GM19240 (cell line): ENCODE results near the gene AKAP6.

Source experiments
- DNase-seq: peaks from one replicate; pipeline ENCODE4 v3.0.0; 2011; ENCODE audit warnings: low spot score; ENCODE audit not compliant: insufficient read length

AKAP6 gene

DNA sequence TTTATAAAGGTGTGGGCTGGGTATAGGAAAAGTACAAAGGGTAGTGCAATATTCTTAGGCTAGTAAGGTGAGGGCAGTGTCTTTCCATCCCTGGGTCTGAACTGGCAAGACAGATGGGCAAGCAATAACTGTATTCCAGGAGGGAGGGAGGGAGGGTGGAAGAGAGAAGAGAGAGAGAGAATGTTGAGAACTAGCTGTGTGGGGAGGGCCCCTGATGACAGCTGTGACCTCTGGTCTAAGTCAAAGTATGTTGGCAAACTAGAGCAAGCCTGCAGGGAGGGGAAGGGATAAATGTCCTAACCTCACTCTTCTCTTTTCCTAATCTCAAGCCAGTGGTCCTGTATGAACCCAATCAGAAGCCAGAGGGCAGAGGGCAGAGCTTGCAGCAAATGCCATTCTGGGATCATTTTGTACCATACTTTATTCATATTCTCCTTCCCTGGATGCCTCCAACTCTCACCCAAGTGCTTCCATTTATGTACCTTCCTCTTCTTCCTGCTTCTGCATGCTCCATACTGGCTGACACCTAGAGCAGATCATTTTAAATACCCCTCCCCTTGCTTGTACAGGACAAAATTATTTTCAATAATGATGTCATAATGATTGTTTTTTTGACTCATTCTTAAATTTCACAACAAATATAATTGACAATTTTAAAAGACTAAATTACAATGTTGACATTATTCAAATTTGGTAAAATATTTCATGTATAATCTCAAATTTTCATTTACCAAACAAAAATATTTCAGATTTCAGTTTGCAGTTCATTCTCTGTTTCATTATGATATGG is 75.9 kb downstream of the AKAP6 start:
- DNase-seq, result no peak

- no peak for DNase-seq
These were observed 76.8 kb downstream of the AKAP6 start for GRCh38 chr14:32405856-32406255.

GRCh38 chr14:32407130-32407529 is 78.0 kb downstream of the AKAP6 start:
- no peak for DNase-seq

GRCh38 chr14:32408018-32408417 is 78.9 kb downstream of the AKAP6 start:
- no peak for DNase-seq

GRCh38 chr14:32412103-32412502 is 83.0 kb downstream of the AKAP6 start:
- DNase-seq, result no peak

- DNase-seq, result no peak
These were observed 83.4 kb downstream of the AKAP6 start for GRCh38 chr14:32412532-32412931.

DNA sequence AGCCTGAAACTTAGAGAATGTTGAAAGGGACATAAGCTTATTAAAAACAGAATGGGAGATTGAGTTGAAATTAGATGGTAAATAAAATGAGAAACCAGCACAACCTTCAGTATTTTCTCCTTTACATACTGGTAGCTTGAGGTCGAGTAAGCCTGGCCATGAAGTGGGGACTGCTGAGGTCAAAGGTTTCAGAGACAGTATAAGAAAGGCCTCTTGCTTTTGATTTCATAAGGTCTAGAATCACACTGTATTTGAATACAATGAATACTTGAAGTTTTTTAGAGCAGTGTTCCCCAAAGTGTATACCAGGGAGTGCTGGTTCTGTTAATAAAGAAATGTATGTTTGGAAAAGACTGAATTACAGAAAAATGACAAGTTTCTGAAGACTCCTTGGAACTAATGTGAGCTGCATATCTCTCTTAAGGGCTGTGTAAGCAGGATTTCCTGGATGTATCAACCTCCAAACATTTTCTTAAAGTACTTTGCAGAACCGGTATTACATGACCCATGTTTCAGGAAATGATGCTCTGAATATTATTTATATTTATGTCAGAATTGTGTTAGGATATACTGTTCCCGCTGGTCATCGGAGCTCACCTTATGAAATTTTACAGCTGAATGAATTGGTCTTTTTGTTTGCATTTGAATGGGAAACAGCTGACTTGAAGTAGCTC is 85.0 kb downstream of the AKAP6 start:
- no peak for DNase-seq

- DNase-seq, result no peak
These were observed 85.7 kb downstream of the AKAP6 start for GRCh38 chr14:32414808-32415255.

DNA sequence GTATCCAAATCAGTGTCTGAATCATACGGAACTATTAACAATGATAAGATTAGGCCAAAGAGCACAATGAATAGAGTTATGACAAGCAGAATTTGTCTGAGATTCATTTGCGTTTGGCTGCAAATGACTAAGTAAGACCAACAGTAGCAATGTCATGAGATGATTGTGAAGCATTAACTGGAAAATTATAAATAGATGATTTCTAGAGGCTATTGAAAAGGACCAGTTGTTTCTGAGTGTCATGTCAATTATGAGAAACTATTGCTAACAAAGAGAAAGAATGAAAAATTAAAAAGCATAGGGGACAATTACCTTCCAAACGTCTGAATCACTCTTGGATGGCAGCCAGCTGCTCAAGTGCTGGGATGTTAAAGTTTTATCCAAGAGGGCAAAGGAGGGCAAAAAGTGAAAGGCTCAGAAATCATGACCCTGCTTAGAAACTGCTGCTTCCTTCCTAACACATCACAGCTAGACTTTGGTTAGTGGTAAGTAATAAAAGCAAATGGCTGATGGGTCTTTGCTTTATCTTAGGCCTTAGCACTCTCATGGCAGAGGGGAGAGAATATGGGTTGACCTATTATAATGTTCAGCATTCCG is 89.0 kb downstream of the AKAP6 start:
- DNase-seq, result no peak

DNA sequence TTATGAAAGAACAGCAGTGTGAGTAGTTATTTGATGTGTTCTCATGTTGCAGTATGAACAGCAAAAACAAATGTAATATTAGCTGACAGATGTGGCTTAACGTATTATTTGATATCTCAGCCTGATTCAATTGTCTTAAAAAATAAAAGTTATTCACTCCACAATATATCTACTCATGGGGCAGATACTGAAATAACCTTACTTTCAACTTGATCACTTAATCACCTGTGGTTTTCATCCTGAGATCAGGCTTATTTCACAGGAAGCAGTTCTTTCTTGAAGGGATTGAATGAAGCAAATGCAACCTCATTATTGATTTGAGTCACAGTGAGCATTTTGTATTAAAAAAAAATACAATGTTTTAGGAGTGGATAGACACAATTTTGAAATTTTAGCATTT is 90.3 kb downstream of the AKAP6 start:
- DNase-seq, result no peak

DNA sequence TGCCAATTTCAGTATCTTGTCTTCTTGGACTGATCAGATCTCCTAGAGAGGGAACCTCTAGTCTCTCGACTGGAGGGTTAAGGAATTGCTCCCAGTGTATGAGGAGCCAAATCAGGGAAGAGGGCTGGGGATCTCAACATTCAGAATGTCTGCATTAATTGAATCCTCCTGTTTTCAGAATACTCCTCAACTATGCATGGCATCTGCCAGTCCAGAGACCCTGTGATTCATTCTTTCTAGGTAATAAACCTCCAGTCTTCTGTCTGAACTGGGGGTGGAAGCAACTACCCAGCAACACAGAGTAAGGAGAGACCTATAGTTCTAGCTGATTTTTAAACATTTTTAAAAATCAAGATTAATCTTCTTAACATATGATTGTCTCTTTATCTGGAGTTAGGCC is 92.7 kb downstream of the AKAP6 start:
- no peak for DNase-seq

DNA sequence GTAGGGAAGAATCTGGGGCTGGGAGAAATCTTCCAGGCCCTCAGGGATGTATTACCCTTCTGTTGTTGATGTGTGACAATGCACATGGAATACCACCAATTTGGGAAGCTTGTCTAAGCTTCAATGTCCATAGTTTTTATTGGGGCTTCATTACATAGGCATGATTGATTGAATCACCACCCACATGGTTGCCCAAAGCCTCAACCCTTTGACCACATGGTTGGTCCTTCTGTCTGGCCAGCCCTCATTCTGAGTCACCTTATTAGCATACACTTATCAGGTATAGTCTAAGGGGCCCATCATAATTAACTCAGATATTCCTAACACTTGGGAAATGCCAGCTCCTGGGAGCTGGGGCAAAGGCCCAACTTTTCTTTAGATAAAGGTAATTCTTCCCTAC is 93.3 kb downstream of the AKAP6 start:
- DNase-seq, result no peak

GRCh38 chr14:32426028-32426427 is 96.9 kb downstream of the AKAP6 start:
- DNase-seq, result no peak

DNA sequence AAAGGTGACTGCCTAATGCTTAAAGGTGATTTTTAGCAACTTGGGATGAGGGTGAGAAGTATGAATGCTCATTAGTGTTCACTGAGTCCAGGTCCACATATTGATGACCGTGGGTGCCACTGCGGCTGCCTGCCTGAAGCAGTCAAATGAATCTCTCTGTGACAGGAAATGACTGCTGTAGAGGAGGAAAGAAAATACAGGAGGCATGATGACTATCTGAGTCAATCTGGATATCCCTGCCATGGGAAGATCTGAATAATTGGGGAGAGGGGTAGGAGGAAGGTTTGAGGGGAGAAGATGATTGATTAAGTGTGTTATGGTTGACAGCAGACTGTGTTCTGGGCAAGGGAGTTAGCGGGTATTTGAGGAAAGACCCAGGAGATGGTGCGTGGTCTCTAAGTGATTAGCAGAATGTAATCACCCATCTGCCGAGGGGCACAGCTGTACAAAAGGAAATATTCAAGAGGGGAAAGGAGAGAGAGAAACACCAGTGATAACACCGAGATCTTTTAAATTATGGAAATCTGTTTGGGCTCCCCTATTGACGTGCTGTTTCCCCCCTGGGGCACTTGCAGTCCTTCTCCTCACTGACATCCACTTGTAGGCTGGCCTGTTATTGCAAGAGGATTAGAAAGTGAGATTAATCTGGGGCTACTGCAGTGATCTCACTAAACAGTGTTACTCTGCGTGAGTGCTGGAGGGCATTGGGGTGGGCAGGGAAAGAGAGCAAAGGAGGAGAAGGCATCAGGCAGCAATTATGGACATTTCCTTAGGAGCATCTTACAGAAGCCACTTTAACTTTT is 97.7 kb downstream of the AKAP6 start:
- DNase-seq, result no peak

DNA sequence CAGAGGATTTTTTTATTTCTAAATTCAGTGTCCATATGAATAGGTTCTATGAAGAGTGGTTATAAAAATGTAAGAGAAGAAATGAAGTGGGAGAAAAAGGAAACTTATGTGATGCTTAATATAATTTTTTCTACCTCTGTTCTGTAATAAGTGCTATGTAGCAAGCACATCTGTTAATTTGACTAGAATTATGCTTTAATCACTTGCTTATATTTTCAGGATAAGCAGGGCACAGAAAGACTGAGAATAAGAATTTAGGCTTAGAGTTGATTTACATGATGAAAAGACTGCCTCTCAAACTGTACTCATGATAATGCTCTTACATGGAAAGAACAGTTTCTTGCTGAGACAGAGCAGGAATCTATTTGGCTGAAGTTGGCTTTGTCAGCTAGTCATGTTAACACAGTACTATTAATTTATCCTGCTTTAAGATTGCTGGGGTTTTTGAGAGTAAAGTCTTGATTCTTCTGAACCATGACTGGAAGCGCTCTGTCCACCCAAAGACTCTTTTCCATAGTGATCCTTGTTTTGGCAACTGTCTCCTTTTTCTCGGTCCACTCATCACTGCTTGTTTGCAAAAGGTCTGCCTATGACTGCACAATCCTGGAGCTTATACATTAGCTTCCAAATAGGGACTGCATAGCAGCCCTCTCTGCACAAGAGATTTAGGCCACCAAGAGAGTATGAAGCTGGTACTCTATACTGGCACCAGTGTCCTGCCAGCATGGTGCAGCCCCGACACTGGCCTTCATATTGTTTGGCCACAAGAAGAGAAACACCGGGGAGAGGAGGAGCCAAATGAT is 98.8 kb downstream of the AKAP6 start:
- DNase-seq, result no peak

- no peak for DNase-seq
These were observed 99.8 kb downstream of the AKAP6 start for GRCh38 chr14:32428875-32429274.

- DNase-seq, result no peak
These were observed 101.2 kb downstream of the AKAP6 start for GRCh38 chr14:32430326-32430725.

DNA sequence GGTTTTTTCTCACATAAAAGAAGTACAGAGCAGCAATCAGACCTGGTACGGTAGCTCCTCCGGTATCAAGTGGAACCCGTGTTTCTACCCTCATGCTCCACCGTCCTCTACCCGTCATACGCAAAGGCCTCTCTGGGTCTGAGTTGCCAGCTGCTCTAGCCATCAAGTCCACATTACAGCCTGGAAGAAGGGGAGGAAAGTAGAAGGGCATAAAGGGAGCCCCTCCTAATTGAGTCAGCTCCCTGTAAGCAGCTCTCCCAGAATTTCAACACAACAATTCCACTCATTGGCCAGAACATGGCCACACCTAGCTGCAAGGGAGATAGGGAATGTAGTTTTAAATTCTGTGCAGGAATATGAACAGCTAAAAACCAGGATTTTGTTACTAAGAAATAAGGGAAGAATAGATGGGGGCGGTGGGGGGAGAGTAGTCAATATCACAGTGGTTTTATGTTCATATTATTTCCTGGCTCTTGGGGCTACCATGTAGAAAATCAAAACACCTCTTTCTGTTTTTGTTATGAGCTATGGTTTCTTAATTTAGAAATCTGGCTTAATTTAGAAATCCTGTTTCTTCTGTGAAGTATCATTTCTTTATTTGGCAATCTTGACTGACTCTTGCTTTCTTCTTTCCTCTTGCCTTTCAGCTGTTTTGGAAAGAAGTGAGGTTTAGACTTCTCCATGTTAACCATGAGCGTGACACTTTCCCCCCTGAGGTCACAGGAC is 103.9 kb downstream of the AKAP6 start:
- DNase-seq, result no peak

- DNase-seq, result no peak
These were observed 105.1 kb downstream of the AKAP6 start for GRCh38 chr14:32434180-32434579.

DNA sequence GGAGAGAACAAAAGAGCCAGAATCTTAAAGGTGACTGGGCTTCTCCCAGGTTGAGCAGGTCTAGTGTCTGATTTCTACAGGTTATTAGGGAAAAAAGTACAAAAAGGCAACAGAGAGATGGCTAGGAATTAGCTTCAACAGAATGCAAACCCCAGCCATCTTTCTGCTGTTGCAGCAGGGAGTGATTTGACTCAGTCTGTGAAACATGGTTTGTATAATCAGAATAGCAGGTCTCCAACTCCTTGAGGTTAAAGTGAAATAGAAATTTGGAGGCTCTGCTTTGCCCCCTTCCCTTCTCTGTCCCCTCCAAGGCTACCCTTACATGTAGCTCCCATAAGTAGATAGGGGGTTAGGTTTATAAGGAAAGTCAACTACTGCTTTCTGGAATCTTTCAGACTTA is 105.8 kb downstream of the AKAP6 start:
- DNase-seq, result no peak
